NB4 (cell line): ENCODE measurements around the gene CNNM4.

ENCODE experiments used
- DNase-seq: peaks from one replicate; pipeline ENCODE4 v3.0.0; 2010; ENCODE audit warnings: low read depth
- H3K4me3 ChIP-seq: one replicate; pipeline ENCODE4 v1.5.1; 2011; ENCODE audit warnings: mild to moderate bottlenecking, low read depth, low read length, moderate library complexity
- MAX ChIP-seq: IDR thresholded peaks from 2 replicates; pipeline ENCODE4 v1.6.1; 2011; ENCODE audit warnings: low read depth, low read length
- MYC ChIP-seq: IDR thresholded peaks from 2 replicates; pipeline ENCODE4 v1.6.1; 2011; ENCODE audit warnings: low read depth, low read length
- POLR2A ChIP-seq: IDR thresholded peaks from 2 replicates; pipeline ENCODE4 v1.6.1; 2011; ENCODE audit warnings: mild to moderate bottlenecking; ENCODE audit not compliant: insufficient read length; ENCODE audit errors: extremely low read depth
- TF ChIP-seq, protein P1 (sequence below): IDR thresholded peaks from one replicate; pipeline ENCODE4 v1.5.1; 2012; ENCODE audit warnings: low read depth, low read length

The CNNM4 gene

DNA sequence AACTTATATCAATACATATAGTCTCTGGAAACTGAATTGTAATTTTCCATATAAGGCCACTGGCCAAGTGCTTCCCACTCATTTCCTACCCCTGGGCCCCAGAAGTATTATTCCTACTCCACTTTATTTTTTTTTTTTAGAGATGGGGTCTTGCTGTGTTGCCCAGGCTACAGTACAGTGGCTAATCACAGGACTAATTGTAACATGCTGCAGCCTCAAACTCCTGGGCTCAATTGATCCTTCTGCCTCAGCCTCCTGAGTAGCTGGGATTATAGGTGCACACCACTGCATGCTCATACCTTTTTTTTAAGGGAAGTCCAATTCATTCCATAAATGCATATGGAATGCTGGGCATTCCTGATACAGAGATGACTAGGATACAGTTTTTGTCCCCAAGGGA lies 6.4 kb upstream of the CNNM4 start:
- no peak overlapping the region for H3K4me3 ChIP-seq
- DNase-seq = no peak
- TF ChIP-seq POLR2A = no peak
- no peak for TF ChIP-seq MAX
- TF ChIP-seq, protein P1, sequence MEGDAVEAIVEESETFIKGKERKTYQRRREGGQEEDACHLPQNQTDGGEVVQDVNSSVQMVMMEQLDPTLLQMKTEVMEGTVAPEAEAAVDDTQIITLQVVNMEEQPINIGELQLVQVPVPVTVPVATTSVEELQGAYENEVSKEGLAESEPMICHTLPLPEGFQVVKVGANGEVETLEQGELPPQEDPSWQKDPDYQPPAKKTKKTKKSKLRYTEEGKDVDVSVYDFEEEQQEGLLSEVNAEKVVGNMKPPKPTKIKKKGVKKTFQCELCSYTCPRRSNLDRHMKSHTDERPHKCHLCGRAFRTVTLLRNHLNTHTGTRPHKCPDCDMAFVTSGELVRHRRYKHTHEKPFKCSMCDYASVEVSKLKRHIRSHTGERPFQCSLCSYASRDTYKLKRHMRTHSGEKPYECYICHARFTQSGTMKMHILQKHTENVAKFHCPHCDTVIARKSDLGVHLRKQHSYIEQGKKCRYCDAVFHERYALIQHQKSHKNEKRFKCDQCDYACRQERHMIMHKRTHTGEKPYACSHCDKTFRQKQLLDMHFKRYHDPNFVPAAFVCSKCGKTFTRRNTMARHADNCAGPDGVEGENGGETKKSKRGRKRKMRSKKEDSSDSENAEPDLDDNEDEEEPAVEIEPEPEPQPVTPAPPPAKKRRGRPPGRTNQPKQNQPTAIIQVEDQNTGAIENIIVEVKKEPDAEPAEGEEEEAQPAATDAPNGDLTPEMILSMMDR = no peak
- no peak for TF ChIP-seq MYC

GRCh38 chr2:96756788-96757476 lies 3.8 kb upstream of the CNNM4 start:
- H3K4me3 ChIP-seq = no peak overlapping the region
- DNase-seq = no peak
- no peak for TF ChIP-seq POLR2A
- TF ChIP-seq MYC = no peak
- TF ChIP-seq, protein P1 = no peak
- no peak for TF ChIP-seq MAX

- no peak for TF ChIP-seq MAX
- TF ChIP-seq MYC = no peak
- TF ChIP-seq, protein P1 = no peak
- no peak for TF ChIP-seq POLR2A
- DNase-seq = no peak
- H3K4me3 ChIP-seq = no peak overlapping the region
These were observed 3.2 kb upstream of the CNNM4 start for GRCh38 chr2:96757477-96757860.

DNA sequence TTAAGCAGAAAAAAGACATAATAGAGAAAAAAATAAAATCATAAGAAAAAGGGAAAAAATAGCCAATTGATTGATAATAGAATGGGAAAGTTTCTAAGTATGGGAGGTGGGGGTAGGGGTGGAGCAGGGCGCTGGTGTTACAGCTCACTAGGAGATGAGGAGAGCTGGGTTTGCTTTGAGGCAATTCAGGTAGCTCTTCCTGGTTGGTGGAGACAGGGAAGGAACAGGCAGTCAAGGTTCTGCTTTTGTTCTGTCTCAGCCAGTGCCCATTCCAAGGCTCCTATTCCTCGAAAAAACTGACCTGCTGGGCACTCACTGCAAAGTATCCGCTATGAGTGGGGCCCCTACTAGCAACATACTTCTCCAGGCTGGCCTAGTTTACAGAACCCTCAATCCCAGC lies 1.7 kb upstream of the CNNM4 start:
- DNase-seq = no peak
- no peak for TF ChIP-seq POLR2A
- no peak for TF ChIP-seq MAX
- TF ChIP-seq, protein P1 = no peak
- TF ChIP-seq MYC = no peak
- H3K4me3 ChIP-seq = no peak overlapping the region

GRCh38 chr2:96759548-96759947 lies 1.2 kb upstream of the CNNM4 start:
- no peak for DNase-seq
- H3K4me3 ChIP-seq = no peak overlapping the region
- no peak for TF ChIP-seq MAX
- TF ChIP-seq, protein P1 = no peak
- no peak for TF ChIP-seq MYC
- TF ChIP-seq POLR2A = no peak
